Measurements from ENCODE around the gene MACROD2.

Gene MACROD2

DNA sequence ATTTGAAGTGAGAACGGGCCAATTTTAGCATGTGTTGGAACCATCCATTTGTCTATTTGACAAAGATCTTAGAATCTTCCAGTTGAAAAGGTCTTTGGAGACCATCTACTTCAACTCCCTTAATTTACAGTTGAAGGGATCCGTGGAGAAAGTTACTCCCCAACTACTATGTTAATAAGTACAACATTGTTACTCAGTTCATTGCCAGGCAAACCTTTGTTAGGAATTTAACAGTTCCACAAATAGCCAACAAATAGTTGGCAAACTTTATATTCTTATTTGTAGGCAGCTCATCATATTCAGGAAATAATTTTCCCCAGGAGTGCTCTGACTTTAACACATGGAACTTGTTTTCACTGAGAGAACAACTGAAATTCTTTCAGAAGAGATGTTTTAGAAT is 423.1 kb downstream of the MACROD2 start:
- DNase-seq, result no peak

GRCh38 chr20:14422892-14423291 is 427.6 kb downstream of the MACROD2 start:
- DNase-seq, result peak; percentile 91

GRCh38 chr20:14431568-14431967 is 436.3 kb downstream of the MACROD2 start:
- no peak for DNase-seq

DNA sequence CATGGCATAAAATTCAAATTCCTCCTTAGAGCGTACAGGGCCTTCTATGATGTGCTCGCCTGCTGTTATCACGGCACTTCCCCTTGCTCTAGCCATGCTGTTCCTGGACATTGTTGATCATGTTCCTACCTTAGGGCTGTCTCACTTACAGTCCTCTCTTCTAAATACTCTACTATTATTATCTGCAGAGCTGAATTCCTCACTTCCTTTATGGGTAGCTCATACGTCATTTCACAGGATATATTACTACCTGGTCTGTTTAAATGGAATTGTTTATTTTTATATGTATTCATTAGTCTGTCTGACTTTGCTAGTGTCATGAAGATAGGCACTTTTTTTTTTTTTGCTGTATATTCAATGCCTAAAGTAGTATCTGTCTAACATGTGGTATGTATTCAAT is 436.8 kb downstream of the MACROD2 start:
- no peak for DNase-seq

DNA sequence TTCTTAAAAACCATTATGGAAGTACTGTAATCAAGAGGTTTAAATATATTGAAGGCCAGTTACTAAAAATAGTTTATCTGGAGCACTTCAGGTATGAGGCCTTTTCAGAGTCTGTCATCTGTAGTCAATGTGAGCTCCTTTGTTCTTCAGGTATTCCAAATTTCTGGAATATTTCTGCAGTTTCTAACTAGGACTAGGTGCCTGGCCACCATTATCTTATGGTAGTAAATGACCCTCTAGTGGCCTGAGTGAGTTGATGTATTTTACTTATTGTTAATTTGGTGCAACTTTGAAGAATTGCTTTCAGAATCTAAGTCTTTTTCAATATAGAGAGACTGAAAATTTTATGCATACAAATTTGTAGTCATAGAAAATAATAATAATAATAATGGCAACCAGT is 437.3 kb downstream of the MACROD2 start:
- DNase-seq, result no peak

GRCh38 chr20:14434384-14435136 is 439.2 kb downstream of the MACROD2 start:
- no peak for DNase-seq

DNA sequence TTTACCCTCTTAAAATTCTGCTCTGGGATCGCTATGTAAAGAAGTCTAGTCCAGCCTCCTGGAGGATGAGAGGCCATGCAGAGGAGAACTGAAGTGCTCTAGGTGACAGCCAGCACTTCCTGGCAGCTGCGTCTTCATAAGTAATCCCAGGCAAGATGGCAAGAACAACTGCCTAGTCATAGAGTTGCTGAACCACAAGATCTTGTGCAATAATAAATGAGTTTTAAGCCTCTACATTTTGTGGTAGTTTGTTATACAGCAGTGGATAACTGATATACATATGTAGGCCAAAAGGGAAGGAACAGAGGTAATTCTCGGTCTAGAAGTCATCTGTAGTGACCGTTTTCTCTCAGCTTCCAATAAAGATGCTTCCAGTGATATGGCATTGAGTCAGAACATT is 445.9 kb downstream of the MACROD2 start:
- DNase-seq, result no peak

GRCh38 chr20:14444106-14444505 is 448.8 kb downstream of the MACROD2 start:
- no peak for DNase-seq

DNA sequence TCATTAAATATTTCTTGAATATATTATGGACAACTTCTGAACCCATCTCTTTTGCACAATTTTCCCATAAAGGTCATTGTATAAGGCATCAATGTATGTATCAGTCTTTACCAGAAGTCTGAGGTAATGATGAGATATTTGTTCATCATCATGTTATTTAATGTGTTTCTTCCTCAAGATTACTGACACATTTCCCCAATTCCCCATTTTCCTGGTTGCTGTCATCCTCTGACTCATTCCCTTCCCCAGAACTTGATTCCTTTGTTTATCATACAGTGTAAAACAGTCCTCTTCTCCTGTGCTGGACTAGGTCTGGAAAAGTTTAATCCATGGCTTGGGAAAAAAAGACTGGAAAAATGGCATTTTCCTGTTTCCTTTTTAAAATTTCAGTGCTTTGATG is 450.0 kb downstream of the MACROD2 start:
- no peak for DNase-seq

GRCh38 chr20:14445902-14446301 is 450.6 kb downstream of the MACROD2 start:
- DNase-seq, result no peak

GRCh38 chr20:14446446-14446845 is 451.1 kb downstream of the MACROD2 start:
- no peak for DNase-seq

DNA sequence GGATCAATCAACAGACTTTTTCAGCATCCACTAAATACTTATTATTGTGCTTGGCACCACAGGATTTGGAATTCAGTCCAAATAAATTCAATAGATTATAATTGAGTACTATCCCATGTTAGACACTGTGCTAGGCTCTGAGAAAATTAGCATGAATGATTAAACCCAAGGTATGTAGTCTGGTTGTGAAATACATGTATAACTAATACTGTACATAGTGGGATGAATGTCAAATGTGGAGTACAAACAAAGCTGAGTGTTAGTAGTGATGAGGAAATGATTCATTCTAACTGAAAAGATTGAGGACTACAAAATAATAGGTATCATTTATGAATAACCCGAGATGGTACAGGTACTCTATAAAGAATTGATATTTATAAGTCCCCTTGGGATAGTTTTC is 454.0 kb downstream of the MACROD2 start:
- DNase-seq, result no peak

- no peak for DNase-seq
These were observed 454.9 kb downstream of the MACROD2 start for GRCh38 chr20:14450256-14450655.

DNA sequence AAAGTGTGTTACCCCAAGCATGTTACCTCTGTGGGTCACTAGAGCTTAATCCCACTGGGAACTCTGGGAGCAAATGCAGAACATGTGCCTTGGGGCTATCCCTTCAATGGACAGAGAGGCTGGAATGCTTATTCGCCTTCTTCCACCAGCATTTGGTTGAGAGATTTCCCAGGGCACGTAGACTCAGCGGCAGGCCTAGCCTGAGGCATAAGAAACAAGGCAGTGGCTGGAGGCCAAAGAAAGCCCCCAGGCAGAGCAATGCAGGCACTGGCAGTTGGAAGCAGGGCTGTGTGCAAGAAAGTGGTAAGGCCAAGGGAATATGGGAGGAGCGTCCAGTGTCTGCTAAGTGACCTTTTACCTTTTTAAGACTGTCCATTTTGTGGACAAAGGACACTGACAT is 456.1 kb downstream of the MACROD2 start:
- no peak for DNase-seq

DNA sequence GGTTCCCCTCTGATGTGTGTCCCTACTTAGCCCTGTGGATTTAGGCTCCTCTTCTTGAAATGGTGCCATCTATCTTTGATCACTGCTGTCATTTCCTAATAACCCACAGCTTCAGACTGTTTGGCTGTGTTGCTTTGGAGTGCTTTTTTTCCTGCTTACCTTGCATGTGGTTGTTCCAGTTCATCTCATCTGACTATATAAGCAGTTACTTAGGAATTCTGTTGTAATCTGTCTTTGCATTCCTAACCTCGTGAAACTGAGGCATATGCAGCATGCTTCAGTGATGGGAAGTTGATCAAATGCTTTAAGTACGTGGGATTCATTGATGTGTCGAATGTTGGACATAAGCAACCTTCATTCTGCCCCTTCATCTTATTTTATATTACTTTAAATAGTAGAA is 457.9 kb downstream of the MACROD2 start:
- no peak for DNase-seq

- DNase-seq, result no peak
These were observed 459.0 kb downstream of the MACROD2 start for GRCh38 chr20:14454296-14454695.

- peak; percentile 12 for DNase-seq
These were observed 471.9 kb downstream of the MACROD2 start for GRCh38 chr20:14467104-14467827.

GRCh38 chr20:14470231-14470899 is 475.0 kb downstream of the MACROD2 start:
- DNase-seq, result no peak

DNA sequence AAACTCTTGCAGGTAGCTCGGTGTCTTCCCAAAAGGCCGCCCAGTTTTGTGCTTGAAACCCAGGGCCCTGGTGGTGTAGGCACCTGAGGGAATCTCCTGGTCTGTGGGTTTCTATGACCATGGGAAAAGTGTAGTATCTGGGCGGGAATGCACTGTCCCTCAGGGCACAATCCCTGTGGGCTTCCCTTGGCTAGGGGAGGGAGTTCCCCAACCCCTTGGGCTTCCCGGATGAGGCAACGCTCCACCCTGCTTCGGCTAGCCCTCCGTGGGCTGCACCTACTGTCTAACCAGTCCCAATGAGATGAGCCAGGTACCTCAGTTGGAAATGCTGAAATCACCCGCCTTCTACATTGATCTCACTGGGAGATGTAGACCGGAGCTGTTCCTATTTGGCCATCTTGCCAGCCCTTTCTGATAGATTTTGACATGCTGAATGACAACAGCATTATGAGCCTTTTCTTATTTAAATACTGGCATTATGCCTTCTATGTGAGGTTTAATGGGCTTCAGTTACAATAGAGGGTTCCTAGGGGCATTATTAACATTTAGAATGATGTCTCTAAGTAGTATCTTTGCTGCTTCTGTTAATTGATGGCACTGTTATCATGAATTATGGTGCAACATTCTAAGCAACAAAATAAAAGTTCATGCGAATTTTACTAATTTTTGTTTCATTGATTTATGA is 475.8 kb downstream of the MACROD2 start:
- no peak for DNase-seq

- DNase-seq, result no peak
These were observed 481.8 kb downstream of the MACROD2 start for GRCh38 chr20:14477125-14477524.

DNA sequence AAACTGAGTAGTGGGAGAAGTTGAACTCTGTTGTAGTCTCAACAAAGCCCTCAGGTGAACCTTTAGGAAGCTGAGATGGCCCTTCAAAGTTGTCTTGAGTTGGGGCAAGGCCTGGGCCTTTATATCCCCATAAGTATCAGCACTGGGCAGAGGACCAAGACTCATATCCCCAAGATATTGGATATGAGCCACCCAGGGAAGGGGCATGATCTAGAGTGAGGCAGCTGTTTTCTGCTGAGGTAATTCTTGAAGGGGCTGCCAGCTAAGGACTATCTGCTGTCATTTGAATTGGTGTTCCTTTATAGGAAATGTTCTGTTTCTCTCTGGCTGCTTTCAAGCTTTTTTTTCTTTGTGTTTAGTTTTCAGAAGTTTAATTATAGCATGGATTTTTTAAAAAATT is 482.8 kb downstream of the MACROD2 start:
- no peak for DNase-seq

- DNase-seq, result no peak
These were observed 486.5 kb downstream of the MACROD2 start for GRCh38 chr20:14481863-14482262.

GRCh38 chr20:14488212-14488611 is 492.9 kb downstream of the MACROD2 start:
- DNase-seq, result no peak

Measured in NCI-H526 treated with DMSO at 0.1 percent for 48 hours (cell line).